Colonic mucosa (tissue), 4 donors: ENCODE results near the gene ASRGL1. TPM values are rescaled to one million over a fixed set of nuclear protein-coding genes. Genes with fewer than 3 reads are reported as not detected.
"Not testable (repeated sequence)": the region's sequence is repeated elsewhere in the genome, so short reads cannot be mapped to it uniquely, and the experiment has no call there.

ENCODE experiments used
- DNase-seq: peaks from one replicate; pipeline ENCODE4 v3.0.0-alpha.2; 2020
- H3K27ac ChIP-seq: fragments of 200-600 bp; one replicate; pipeline ENCODE4 v1.8.0; 2021
- H3K27me3 ChIP-seq: fragments of 200-600 bp; one replicate; pipeline ENCODE4 v1.8.0; 2021
- H3K36me3 ChIP-seq: fragments of 200-600 bp; one replicate; pipeline ENCODE4 v1.8.0; 2021
- H3K4me1 ChIP-seq: fragments of 200-600 bp; one replicate; pipeline ENCODE4 v1.8.0; 2021; ENCODE audit warnings: mild to moderate bottlenecking
- H3K4me3 ChIP-seq: fragments of 200-600 bp; one replicate; pipeline ENCODE4 v1.8.0; 2021
- H3K9ac ChIP-seq, 2 donors: one replicate each; pipeline ENCODE4 v1.7.0; 2013; ENCODE audit warnings: control low read depth in 2 of 2, low read depth in 2 of 2, low read length in 2 of 2
- H3K9me3 ChIP-seq: fragments of 200-600 bp; one replicate; pipeline ENCODE4 v1.8.0; 2021
- intact Hi-C: fragments of 100-400 bp; cut with DNase I; formaldehyde crosslinking; loops from one replicate; pipeline ENCODE4 v1.14.1; 2022
- total RNA-seq, 2 donors: library from RNA; stranded (reverse); fragmentation: NEBNext Ultra II Directional in 1 of 2; extraction: Animal tissue kit (Norgen Biotek cat#: 25700) in 1 of 2; gene quantifications; one replicate each; pipeline ENCODE4 v1.2.1, GENCODE V29; 2021
- TF ChIP-seq, protein P1 (sequence below): fragments of 200-600 bp; IDR thresholded peaks from one replicate; pipeline ENCODE4 v1.8.0; 2022; ENCODE audit warnings: antibody characterized with exemption, mild to moderate bottlenecking
- donor health status: healthy.
- donor health status: DM: no; HTN: no; CAD: no.
- donor health status: DM: no; HTN: no; CAD: no.

ASRGL1 gene
- total RNA-seq, 2 donors from 2014 or later, result 32.5 to 71.7 TPM

DNA sequence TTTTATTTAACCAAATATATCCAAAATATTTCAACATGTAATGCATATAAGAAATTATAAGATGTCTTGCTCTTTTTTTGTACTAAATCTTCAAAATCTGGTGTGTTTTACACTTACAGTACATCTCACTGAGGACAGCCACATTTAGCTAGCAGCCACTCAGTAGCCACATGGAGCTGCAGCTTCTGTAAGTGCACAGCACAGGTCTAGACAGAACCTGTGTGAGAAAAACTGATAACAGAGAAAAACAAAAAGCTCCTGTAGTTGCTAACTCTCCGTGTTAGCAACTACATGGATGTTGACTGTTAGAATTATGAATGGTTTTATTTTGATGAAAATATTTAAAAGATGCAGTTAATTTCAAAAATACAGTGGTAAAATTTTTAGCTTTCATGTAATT lies 22.2 kb downstream of the ASRGL1 start:
- intact Hi-C loops, result no loop called here
- Histone ChIP-seq H3K9ac (no peak overlapping the region), H3K4me1 (no peaks in the 10 kb centered on the region), H3K9me3 (no peaks in the 10 kb centered on the region), H3K4me3 (no peak overlapping the region), H3K27me3 (no peaks in the 10 kb centered on the region), H3K27ac (no peak overlapping the region), H3K36me3 (no peaks in the 10 kb centered on the region)
- TF ChIP-seq, protein P1, sequence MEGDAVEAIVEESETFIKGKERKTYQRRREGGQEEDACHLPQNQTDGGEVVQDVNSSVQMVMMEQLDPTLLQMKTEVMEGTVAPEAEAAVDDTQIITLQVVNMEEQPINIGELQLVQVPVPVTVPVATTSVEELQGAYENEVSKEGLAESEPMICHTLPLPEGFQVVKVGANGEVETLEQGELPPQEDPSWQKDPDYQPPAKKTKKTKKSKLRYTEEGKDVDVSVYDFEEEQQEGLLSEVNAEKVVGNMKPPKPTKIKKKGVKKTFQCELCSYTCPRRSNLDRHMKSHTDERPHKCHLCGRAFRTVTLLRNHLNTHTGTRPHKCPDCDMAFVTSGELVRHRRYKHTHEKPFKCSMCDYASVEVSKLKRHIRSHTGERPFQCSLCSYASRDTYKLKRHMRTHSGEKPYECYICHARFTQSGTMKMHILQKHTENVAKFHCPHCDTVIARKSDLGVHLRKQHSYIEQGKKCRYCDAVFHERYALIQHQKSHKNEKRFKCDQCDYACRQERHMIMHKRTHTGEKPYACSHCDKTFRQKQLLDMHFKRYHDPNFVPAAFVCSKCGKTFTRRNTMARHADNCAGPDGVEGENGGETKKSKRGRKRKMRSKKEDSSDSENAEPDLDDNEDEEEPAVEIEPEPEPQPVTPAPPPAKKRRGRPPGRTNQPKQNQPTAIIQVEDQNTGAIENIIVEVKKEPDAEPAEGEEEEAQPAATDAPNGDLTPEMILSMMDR, result no peak
- DNase-seq, result no peak

DNA sequence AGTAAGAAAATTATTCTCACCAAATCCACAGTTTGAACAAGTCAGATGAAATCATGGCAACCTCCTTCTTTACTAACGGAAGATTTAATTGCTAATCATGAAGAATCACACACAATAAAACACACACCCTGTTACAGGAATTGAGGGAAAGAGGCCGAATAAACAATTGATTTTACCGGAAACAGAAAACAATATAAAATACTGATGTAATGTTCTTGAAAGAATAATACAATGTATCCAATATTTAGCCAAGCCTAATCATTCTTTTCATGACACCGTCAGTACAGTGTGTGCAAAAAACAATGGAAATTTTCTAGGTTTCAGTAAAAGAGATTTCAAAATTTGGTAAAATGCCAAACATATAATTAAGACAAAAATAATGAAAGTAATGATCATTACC lies 23.4 kb downstream of the ASRGL1 start:
- Histone ChIP-seq H3K27me3 (no peaks in the 10 kb centered on the region), H3K9me3 (no peaks in the 10 kb centered on the region), H3K27ac (no peak overlapping the region), H3K9ac (no peak overlapping the region), H3K4me3 (no peak overlapping the region), H3K4me1 (no peaks in the 10 kb centered on the region), H3K36me3 (no peaks in the 10 kb centered on the region)
- no peak for DNase-seq
- intact Hi-C loops, result no loop called here
- TF ChIP-seq, protein P1, result no peak

DNA sequence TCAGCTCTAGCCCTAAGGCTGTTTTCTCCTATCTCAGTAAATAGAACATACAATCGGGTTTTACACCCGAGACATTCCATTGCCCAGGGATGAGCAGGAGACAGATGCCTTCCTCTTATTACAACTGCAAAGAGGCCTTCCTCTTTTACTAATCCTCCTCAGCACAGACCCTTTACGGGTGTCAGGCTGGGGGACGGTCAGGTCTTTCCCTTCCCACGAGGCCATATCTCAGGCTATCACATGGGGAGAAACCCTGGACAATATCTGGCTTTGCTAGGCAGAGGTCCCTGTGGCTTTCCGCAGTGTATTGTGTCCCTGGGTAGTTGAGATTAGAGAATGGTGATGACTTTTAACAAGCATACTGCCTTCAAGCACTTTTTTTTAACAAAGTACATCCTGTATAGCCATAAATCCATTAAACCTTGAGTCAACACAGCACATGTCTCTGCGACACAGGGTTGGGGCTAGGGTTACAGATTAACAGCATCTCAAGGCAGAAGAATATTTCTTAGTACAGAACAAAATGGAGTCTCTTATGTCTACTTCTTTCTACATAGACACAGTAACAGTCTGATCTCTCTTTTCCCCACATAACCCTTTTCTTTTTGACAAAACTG lies 31.7 kb downstream of the ASRGL1 start:
- H3K27me3 ChIP-seq, H3K9ac ChIP-seq, H3K4me1 ChIP-seq, H3K9me3 ChIP-seq, H3K4me3 ChIP-seq, H3K36me3 ChIP-seq, intact Hi-C loops: not testable (repeated sequence)
- DNase-seq, result peak; percentile 56
- H3K27ac ChIP-seq, result peak overlapping the region; percentile 44

DNA sequence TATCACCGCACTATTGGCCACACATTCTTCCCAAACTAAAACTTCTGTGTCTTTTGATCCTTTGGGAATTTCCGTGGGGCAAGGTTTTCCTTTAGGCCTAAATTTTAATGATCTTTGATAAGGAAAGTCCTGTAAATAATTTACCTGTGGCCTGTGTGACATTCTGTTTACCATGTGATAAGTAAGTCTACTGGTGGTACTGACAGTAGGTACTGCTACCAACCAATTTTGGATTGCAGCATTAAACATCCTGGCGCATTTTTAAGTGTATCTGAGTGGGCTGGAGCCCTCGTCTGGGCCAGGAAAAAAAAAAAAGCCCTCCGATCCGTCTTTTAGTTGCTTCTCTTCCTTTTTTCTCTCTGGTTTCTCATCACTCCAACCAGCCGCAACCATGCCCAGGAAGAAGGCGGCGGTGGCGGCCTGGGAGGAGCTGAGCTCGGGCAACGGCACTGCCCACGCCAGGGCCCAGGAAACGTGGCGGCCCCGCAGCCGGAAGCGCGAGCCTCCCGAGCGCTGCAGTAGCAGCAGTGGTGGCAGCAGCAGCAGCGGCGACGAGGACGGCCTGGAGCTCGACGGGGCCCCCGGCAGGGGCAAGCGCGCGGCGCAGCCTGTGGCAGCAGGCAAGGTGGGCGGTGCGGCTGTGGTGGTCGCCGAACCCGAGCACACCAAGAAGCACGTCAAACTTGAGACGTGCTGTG lies 33.6 kb downstream of the ASRGL1 start:
- H3K4me1 ChIP-seq, result peaks cover 9% of the 10 kb centered on the region
- peak overlapping the region; percentile 13 for H3K4me3 ChIP-seq
- no peaks in the 10 kb centered on the region for H3K9me3 ChIP-seq

DNA sequence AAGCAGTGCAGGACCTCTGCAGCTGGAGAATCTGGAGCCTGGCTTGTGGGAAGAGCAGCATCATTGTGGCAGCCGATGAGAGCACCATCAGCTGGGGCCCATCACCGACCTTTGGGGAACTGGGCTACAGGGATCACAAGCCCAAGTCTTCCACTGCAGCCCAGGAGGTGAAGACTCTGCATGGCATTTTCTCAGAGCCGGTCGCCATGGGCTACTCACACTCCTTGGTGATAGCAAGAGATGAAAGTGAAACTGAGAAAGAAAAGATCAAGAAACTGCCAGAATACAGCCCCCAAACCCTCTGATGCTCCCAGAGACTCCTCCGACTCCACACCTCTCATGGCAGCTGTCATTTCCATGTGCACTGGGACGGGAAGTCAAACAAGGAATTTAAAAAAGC lies 35.6 kb downstream of the ASRGL1 start:
- intact Hi-C loops, result loop anchor here (5.0 kb wide), 1 partner anchor 201 kb away; no protein-coding TSS in a partner anchor

More for the DNA sequence above, 33.6 kb downstream of the ASRGL1 start:
- DNase-seq, result peak; percentile 74
- H3K36me3 ChIP-seq, result no peaks in the 10 kb centered on the region
- TF ChIP-seq, protein P1, result no peak
- intact Hi-C loops, result loop anchor here (5.0 kb wide), 1 partner anchor 199 kb away; no protein-coding TSS in a partner anchor
- peak overlapping the region; percentile 80 for H3K27ac ChIP-seq
- no peaks in the 10 kb centered on the region for H3K27me3 ChIP-seq
- peak overlapping the region; percentile 12 to 56 for H3K9ac ChIP-seq

More for the DNA sequence above, 35.6 kb downstream of the ASRGL1 start:
- TF ChIP-seq, protein P1, result no peak
- Histone ChIP-seq H3K9me3 (no peaks in the 10 kb centered on the region), H3K27ac (no peak overlapping the region), H3K4me3 (no peak overlapping the region), H3K27me3 (no peaks in the 10 kb centered on the region), H3K9ac (no peak overlapping the region), H3K4me1 (peaks cover 9% of the 10 kb centered on the region), H3K36me3 (no peaks in the 10 kb centered on the region)
- no peak for DNase-seq
